Loucy (cell line): Measurements from ENCODE around the gene NFATC1.

Experiments used
- EZH2phosphoT487 ChIP-seq: fragments of 200-600 bp; IDR thresholded peaks from 2 replicates; pipeline ENCODE4 v1.6.1; 2018; ENCODE audit warnings: antibody characterized with exemption, mild to moderate bottlenecking, moderate library complexity, borderline replicate concordance
- TF ChIP-seq, protein P1 (sequence below): fragments of 200-600 bp; sonication (generic); conservative IDR thresholded peaks from 2 replicates; pipeline ENCODE4 v1.5.1; 2014; ENCODE audit warnings: mild to moderate bottlenecking, antibody characterized with exemption, low read length

GRCh38 chr18:79570266-79571201 lies 174.8 kb downstream of the NFATC1 start:
- TF ChIP-seq, protein P1, sequence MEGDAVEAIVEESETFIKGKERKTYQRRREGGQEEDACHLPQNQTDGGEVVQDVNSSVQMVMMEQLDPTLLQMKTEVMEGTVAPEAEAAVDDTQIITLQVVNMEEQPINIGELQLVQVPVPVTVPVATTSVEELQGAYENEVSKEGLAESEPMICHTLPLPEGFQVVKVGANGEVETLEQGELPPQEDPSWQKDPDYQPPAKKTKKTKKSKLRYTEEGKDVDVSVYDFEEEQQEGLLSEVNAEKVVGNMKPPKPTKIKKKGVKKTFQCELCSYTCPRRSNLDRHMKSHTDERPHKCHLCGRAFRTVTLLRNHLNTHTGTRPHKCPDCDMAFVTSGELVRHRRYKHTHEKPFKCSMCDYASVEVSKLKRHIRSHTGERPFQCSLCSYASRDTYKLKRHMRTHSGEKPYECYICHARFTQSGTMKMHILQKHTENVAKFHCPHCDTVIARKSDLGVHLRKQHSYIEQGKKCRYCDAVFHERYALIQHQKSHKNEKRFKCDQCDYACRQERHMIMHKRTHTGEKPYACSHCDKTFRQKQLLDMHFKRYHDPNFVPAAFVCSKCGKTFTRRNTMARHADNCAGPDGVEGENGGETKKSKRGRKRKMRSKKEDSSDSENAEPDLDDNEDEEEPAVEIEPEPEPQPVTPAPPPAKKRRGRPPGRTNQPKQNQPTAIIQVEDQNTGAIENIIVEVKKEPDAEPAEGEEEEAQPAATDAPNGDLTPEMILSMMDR = no peak
- no peak for TF ChIP-seq EZH2phosphoT487
